Mucosa of stomach (tissue), 1 donor: ENCODE measurements around the gene PTPN5.
"Not testable (repeated sequence)": the region's sequence is repeated elsewhere in the genome, so short reads cannot be mapped to it uniquely, and the experiment has no call there.

ENCODE experiments used
- H3K27me3 ChIP-seq: one replicate; pipeline ENCODE4 v1.7.0; 2013; ENCODE audit warnings: mild to moderate bottlenecking, low read length; ENCODE audit not compliant: control insufficient read depth, insufficient read depth
- H3K36me3 ChIP-seq: one replicate; pipeline ENCODE4 v1.7.0; 2013; ENCODE audit warnings: low read length; ENCODE audit not compliant: control insufficient read depth, insufficient read depth
- H3K4me1 ChIP-seq: one replicate; pipeline ENCODE4 v1.7.0; 2013; ENCODE audit warnings: mild to moderate bottlenecking, low read length; ENCODE audit not compliant: control insufficient read depth, insufficient read depth
- H3K4me3 ChIP-seq: one replicate; pipeline ENCODE4 v1.7.0; 2013; ENCODE audit warnings: low read length
- H3K9ac ChIP-seq: one replicate; pipeline ENCODE4 v1.7.0; 2013; ENCODE audit warnings: mild to moderate bottlenecking, low read length, moderate library complexity
- H3K9me3 ChIP-seq: one replicate; pipeline ENCODE4 v1.7.0; 2013; ENCODE audit warnings: mild to moderate bottlenecking, low read length, moderate library complexity; ENCODE audit not compliant: control insufficient read depth
- donor health status: Pancreatic carcinoma.

The PTPN5 gene

DNA sequence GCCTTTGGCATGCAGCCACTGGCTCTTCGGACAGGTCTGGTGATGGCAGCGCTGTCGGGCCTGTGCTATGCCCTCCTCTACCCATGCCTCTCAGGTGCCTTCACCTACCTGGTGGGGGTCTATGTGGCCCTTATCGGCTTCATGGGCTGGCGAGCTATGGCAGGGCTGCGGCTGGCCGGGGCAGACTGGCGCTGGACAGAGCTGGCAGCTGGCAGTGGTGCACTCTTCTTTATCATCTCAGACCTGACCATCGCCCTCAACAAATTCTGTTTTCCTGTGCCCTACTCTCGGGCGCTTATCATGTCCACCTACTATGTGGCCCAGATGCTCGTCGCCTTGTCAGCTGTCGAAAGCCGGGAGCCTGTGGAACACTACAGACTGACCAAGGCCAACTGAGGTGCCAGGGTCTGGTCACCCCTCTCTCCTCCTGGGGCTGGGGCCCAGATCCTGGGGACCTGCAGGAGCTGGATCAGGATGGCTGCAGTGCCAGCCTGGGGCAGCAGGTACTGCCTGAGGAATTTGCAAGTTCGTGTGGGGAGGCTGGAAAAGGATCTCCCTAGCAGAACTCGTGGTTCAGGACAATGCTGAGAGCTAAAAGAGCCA, 89.9 kb downstream of the PTPN5 start:
- Histone ChIP-seq H3K9ac (no peak overlapping the region), H3K4me1 (peaks cover 23% of the 10 kb centered on the region), H3K4me3 (no peak overlapping the region), H3K9me3 (no peaks in the 10 kb centered on the region), H3K36me3 (no peaks in the 10 kb centered on the region), H3K27me3 (peaks cover 17% of the 10 kb centered on the region)

GRCh38 chr11:18700872-18701271, 90.7 kb downstream of the PTPN5 start:
- no peak overlapping the region for H3K9ac ChIP-seq
- H3K4me1 ChIP-seq: peaks cover 22% of the 10 kb centered on the region

GRCh38 chr11:18700375-18700774, 91.2 kb downstream of the PTPN5 start:
- Histone ChIP-seq H3K36me3 (no peaks in the 10 kb centered on the region), H3K9me3 (no peaks in the 10 kb centered on the region), H3K9ac (no peak overlapping the region), H3K27me3 (peaks cover 17% of the 10 kb centered on the region), H3K4me3 (no peak overlapping the region), H3K4me1 (peaks cover 17% of the 10 kb centered on the region)

More at GRCh38 chr11:18700872-18701271, 90.7 kb downstream of the PTPN5 start:
- no peak overlapping the region for H3K4me3 ChIP-seq
- no peaks in the 10 kb centered on the region for H3K9me3 ChIP-seq
- peaks cover 17% of the 10 kb centered on the region for H3K27me3 ChIP-seq
- H3K36me3 ChIP-seq: no peaks in the 10 kb centered on the region

- Histone ChIP-seq H3K4me1 (peaks cover 12% of the 10 kb centered on the region), H3K27me3 (peaks cover 17% of the 10 kb centered on the region), H3K9ac (peak overlapping the region; percentile 68), H3K36me3 (no peaks in the 10 kb centered on the region), H3K4me3 (no peak overlapping the region), H3K9me3 (no peaks in the 10 kb centered on the region)
Observed at GRCh38 chr11:18699848-18700261, 91.7 kb downstream of the PTPN5 start.

DNA sequence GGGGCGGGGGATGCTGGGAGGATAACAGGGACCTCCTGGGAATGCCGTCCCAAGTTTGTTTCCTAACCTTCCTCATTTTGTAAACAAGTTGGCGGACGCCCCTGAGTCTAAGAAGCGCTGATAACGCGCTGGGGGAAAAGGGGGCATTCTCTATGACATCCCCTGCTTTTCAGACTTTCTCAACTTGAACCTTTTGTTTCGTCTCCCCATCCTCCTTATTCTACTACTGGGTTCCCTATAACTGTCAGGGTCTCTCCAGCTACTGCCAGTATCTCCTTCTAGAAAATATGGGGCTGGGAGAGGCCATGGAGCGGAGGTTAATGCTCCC, 92.4 kb downstream of the PTPN5 start:
- Histone ChIP-seq H3K9me3 (no peaks in the 10 kb centered on the region), H3K36me3 (no peaks in the 10 kb centered on the region), H3K4me3 (peak overlapping the region; percentile 46), H3K9ac (peak overlapping the region; percentile 68), H3K4me1 (peaks cover 10% of the 10 kb centered on the region), H3K27me3 (peaks cover 17% of the 10 kb centered on the region)

- H3K4me3 ChIP-seq: peak within 1 kb of the TSS; percentile 61
- peaks cover 10% of the 10 kb centered on the region for H3K4me1 ChIP-seq
- no peaks in the 10 kb centered on the region for H3K9me3 ChIP-seq
- H3K36me3 ChIP-seq: no peaks in the 10 kb centered on the region
- H3K9ac ChIP-seq: peak within 1 kb of the TSS; percentile 68
- H3K27me3 ChIP-seq: peaks cover 17% of the 10 kb centered on the region
Observed at GRCh38 chr11:18698341-18699268, 93.0 kb downstream of the PTPN5 start, which contains the start of gene TMEM86A. Gene TMEM86A (plus strand): TSS chr11:18698779. CDS start chr11:18698887, 108 bp downstream.

DNA sequence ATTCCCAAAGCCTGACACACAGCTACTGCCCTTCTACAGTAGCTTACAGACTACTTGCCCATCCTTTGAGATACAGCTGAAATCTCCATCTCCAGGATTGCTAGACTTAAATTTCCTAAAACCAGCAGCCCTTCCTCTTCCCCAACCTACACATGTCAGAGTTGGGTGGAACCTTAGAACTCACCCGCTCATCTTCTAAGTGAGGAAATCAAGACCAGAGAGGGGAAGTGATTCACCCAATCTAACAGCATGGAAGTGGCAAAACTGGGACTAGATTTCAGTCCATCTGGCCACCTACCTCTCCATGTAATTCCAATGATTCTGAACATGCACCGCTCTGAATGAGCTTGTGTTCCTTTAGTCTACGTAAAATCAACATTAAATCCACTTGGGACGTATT, 94.0 kb downstream of the PTPN5 start:
- Histone ChIP-seq H3K36me3 (no peaks in the 10 kb centered on the region), H3K9me3 (no peaks in the 10 kb centered on the region), H3K4me1 (peaks cover 10% of the 10 kb centered on the region), H3K27me3 (peaks cover 17% of the 10 kb centered on the region), H3K9ac (no peak overlapping the region), H3K4me3 (no peak overlapping the region)

DNA sequence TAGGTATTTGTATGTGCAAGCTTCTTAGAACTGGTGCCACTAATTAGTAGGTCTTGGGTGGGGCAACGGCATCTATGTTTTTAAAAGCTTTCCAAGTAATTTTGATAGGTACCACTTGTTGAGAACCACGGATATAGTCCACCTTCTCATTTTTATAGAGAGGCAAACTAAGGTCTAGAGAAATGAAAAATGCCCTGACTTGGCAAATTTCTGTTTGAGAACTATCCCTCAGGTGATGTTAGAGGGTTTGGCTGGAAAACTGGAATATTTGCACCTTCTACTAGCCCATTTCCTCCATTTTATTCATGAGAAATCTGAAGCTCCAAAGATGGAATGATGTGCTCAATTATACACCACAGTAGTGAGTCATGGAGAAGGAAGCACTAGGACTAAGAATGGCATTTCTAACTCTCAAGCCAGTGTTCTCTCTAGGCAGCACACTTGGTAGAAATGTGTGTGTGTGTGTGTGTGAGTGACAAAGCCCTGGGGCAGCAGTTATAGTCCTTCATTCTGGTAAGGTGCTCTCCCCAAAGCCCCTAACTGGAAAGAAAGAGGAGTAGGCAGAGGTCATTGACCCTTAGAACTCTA, 94.9 kb downstream of the PTPN5 start:
- Histone ChIP-seq H3K4me3 (no peak overlapping the region), H3K4me1 (peaks cover 10% of the 10 kb centered on the region), H3K9ac (no peak overlapping the region), H3K27me3 (peaks cover 17% of the 10 kb centered on the region), H3K36me3 (no peaks in the 10 kb centered on the region), H3K9me3 (no peaks in the 10 kb centered on the region)

DNA sequence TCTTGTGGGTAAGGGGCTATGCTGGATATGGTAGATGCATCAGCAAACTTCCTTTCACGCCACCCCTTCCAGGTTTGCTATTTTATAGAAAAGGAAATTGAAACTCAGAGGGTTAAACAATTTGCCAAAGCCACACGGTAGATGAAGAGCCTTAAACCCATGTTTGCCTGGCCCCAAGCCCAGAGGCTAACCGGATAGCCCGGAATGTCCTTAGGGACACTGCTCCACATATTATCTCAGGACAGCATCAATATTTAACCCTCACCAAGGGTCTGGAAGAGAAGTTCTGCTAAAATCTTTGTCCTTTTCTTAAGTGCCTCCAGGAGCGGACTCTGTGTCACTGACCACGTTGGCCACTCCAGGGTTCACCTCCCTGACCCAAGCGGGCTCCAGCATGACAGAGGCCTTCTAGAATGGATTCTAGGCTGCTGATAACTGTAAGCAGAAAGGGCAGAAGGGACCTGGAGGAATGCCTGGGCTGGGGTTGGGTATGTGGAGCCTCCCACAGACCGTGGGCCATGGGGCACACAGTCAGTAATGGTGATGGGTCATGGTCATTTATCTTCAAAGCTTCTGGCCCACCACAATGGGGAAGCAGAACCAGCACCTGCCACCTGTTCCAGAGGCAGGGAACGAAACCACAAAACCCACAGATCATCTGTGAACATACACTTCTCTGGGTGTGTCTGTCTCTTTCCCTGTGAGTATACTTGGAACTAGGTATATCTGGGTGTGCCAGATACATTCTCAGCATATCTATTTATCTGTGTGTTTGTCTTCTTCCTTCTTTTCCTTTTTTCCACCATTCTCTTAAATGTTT, 98.4 kb downstream of the PTPN5 start:
- Histone ChIP-seq H3K27me3 (no peaks in the 10 kb centered on the region), H3K9ac (no peak overlapping the region), H3K4me3 (no peak overlapping the region), H3K4me1 (no peaks in the 10 kb centered on the region), H3K36me3 (no peaks in the 10 kb centered on the region), H3K9me3 (no peaks in the 10 kb centered on the region)

- not testable (repeated sequence) for H3K27me3 ChIP-seq, H3K9ac ChIP-seq, H3K9me3 ChIP-seq, H3K4me3 ChIP-seq, H3K4me1 ChIP-seq, H3K36me3 ChIP-seq
Observed at GRCh38 chr11:18691467-18692140, 100.0 kb downstream of the PTPN5 start.

GRCh38 chr11:18684267-18684666, 107.3 kb downstream of the PTPN5 start:
- Histone ChIP-seq H3K4me1 (no peaks in the 10 kb centered on the region), H3K4me3 (no peak overlapping the region), H3K27me3 (no peaks in the 10 kb centered on the region), H3K9me3 (no peaks in the 10 kb centered on the region), H3K9ac (no peak overlapping the region), H3K36me3 (no peaks in the 10 kb centered on the region)
